GM20431 (cell line): ENCODE data around the gene AZU1.
"Not testable (repeated sequence)": the region's sequence is repeated elsewhere in the genome, so short reads cannot be mapped to it uniquely, and the experiment has no call there.

ENCODE experiments used
- in situ Hi-C: fragments of 300-500 bp; cut with MseI, MboI; formaldehyde crosslinking; loops from one replicate; pipeline ENCODE4 v1.15.0; 2020; ENCODE audit warnings: low sequenced_read_pairs; ENCODE audit not compliant: unreplicated experiment

Gene AZU1

DNA sequence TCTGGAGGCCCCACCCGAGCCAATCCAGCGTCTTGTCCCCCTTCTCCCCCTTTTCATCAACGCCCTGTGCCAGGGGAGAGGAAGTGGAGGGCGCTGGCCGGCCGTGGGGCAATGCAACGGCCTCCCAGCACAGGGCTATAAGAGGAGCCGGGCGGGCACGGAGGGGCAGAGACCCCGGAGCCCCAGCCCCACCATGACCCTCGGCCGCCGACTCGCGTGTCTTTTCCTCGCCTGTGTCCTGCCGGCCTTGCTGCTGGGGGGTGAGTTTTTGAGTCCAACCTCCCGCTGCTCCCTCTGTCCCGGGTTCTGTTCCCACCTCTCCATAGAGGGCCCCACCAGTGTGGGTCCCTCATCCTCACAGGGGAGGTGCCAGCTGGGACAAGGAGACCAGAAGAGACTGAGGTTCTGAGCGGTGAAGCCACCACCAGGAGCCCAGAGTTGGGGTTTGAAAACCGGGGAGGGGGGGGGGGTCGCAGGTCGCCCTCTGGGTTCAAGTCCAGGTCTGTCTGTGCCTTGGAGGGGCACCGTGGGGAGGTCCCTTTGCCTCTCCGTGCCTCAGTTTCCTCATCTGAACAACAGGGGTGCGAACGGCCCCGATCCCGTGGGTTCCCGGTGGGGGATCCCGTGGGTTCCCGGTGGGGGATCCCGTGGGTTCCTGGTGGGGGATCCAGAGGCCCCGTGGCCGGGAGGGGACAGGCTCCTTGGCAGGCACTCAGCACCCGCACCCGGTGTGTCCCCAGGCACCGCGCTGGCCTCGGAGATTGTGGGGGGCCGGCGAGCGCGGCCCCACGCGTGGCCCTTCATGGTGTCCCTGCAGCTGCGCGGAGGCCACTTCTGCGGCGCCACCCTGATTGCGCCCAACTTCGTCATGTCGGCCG lies 24.7 kb downstream of the AZU1 start, which contains the start of gene ELANE:
ELANE (plus strand) TSS at position 168 of the 878 bp plus-strand sequence; CDS start at position 194, 26 bp downstream.
- in situ Hi-C loops, result no loop called here

- in situ Hi-C loops, result no loop called here
Observed at GRCh38 chr19:853014-853585, 25.5 kb downstream of the AZU1 start.

DNA sequence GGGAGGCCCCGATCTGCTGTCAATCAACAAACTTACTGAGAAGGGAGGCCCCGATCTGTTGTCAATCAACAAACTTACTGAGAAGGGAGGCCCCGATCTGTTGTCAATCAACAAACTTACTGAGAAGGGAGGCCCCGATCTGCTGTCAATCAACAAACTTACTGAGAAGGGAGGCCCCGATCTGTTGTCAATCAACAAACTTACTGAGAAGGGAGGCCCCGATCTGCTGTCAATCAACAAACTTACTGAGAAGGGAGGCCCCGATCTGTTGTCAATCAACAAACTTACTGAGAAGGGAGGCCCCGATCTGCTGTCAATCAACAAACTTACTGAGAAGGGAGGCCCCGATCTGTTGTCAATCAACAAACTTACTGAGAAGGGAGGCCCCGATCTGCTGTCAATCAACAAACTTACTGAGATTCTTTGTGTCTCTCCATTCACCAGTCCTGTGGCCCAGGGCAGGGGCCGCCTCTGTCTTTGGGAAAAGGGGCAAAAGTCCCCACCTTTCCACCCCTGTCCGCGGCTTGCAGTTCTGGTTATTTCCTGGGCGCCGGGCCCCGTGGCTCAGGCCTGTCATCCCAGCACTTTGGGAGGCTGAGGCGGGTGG lies 26.1 kb downstream of the AZU1 start:
- in situ Hi-C loops, result not testable (repeated sequence)

DNA sequence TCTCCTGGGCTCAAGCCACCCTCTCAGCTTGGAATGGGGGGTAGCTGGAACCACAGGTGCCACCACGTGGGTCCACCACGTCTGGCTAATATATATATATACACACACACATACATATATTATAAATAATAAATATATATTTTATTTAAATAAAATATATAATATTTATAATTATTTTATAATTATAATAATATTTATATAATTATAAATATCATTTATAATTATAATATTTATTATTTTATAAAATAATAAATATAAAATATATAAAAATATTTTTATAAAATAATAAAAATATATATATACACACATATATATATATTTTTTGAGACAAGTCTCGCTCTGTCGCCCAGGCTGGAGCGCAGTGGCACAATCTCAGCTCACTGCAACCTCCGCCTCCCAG lies 26.9 kb downstream of the AZU1 start:
- in situ Hi-C loops, result no loop called here

DNA sequence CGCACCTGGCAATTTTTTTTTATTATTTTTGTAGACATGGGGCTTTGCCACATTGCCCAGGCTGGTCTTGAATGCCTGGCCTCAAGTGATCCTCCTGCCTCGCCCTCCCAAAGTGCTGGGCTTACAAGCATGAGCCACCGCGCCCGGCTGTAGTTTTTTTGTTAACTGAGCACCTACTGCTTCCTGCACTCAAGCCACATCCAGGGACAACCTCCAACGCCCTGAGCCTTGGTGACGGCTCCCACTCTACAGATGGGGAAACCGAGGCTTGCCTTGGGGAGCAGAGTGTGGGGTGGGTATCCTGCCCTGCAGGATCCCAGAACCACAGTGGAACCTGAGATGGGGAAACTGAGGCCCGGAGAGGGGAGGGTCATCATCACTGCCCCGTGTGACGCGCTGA lies 27.5 kb downstream of the AZU1 start:
- in situ Hi-C loops, result no loop called here

GRCh38 chr19:855566-856120 lies 28.0 kb downstream of the AZU1 start:
- in situ Hi-C loops, result no loop called here

- in situ Hi-C loops, result no loop called here
Observed at GRCh38 chr19:858284-858683, 30.6 kb downstream of the AZU1 start.

- in situ Hi-C loops, result no loop called here
Observed at GRCh38 chr19:858868-859843, 31.5 kb downstream of the AZU1 start, which contains the start of gene CFD. Gene CFD (plus strand): TSS chr19:859664. CDS start chr19:859690, 26 bp downstream.

- in situ Hi-C loops, result loop anchor here (10.0 kb wide), 1 partner anchor 64 kb away; the partner anchor contains the start of gene ARID3A
Observed at GRCh38 chr19:861141-861755, 33.6 kb downstream of the AZU1 start.

DNA sequence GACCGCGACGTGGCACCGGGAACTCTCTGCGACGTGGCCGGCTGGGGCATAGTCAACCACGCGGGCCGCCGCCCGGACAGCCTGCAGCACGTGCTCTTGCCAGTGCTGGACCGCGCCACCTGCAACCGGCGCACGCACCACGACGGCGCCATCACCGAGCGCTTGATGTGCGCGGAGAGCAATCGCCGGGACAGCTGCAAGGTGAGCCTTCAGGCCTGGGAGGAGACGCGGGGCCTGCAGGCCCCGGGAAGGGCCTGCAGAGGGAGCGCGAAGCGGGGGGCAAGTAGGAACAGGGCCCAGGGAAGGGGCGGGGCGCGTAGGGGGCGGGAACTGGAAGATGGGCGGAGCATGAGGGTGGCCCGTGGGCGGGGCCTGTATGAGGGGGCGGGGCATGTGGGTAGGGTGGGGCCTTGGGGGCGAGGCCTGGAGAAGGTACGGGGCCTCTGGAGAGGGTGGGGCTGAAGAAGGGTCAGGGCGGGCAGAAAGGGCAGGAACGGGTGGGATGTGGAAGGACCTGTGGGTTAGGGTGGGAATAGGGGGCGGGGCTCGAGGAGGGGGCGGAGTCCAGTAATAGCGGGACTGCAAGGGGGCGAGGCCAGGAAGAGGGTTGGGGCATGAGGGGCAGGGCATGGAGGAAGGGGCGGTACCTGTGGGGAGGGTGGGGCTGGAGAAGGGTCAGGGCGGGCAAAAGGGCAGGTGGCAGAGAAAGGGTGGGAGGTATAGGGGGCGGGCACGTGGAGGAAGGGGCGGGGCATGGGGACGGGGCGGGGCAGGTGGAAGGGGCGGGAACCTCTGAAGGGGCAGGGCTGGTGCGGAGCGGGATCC lies 34.3 kb downstream of the AZU1 start:
- in situ Hi-C loops, result loop anchor here (10.0 kb wide), 1 partner anchor 63 kb away; the partner anchor contains the start of gene ARID3A

DNA sequence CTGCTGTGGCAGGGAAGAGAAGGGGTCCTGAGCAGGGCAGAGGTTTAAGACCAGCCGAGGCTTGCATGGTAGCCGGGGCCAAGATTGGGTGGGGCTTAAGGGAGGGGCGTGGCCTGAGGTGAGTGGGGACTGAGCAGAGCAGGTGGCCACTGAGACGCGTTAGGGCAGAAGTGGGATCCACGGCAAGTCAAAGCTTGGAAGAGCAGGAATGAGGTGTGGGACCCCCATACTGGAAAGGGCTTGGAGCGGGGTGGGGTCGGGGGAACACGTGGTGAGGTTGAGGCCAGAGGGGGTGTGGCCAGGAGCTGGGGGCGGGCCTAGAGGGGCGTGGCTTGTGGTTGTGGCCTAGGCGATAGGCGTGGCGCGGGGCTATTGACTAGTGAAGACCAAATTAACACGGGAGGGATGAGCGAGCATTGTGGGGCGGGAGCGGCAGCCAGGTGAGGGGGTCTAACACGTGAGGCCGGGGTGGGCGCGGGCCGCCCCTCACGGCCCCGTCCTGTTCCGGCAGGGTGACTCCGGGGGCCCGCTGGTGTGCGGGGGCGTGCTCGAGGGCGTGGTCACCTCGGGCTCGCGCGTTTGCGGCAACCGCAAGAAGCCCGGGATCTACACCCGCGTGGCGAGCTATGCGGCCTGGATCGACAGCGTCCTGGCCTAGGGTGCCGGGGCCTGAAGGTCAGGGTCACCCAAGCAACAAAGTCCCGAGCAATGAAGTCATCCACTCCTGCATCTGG lies 35.1 kb downstream of the AZU1 start:
- in situ Hi-C loops, result loop anchor here (10.0 kb wide), 1 partner anchor 62 kb away; the partner anchor contains the start of gene ARID3A

GRCh38 chr19:863315-863620 lies 35.6 kb downstream of the AZU1 start:
- in situ Hi-C loops, result loop anchor here (10.0 kb wide), 1 partner anchor 62 kb away; the partner anchor contains the start of gene ARID3A

DNA sequence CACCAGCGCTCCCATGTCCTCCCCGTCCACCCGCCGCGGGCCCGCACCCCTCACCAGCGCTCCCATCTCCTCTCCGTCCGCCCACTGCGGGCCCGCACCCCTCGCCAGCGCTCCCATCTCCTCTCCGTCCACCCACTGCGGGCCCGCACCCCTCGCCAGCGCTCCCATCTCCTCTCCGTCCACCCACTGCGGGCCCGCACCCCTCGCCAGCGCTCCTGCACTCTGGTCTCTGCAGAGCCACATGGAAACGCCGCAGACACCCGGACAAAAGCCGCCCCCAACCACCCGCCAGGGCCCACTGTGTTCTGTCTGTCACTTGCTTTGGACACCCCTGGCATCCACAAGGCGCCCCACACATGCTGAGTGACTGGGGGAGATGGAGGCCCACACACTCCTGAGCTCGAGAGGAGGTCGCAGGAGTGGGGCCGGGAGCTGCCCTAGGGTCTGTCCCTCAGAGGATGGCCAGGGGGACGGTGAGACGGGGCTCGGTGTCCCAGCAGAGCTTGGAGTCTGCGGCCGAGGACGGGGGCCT lies 39.2 kb downstream of the AZU1 start:
- in situ Hi-C loops, result loop anchor here (10.0 kb wide), 1 partner anchor 58 kb away; the partner anchor contains the start of gene ARID3A

DNA sequence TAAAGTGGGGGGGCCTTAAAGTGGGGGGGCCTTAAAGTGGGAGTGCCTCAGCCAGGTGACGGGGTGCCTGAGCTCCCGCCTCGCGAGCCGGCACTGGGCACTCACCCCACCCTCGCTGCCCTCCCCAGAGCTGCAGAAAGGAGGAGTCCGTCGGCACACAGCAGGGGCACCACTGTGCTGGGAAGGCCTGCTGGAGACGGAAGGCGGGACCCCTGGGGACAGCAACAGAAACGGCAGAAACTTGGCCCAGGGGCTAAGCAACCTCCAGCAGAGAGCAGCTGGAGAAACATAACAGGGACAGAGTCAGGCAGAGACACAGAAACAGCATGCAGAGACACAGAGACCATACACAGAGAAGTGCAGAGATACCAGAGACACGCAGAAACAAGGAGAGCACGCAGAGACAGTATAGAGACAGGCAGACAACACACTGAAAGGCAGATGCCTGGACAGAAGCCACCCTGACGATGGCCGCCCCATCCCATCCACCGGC lies 39.7 kb downstream of the AZU1 start:
- in situ Hi-C loops, result loop anchor here (10.0 kb wide), 1 partner anchor 57 kb away; the partner anchor contains the start of gene ARID3A

DNA sequence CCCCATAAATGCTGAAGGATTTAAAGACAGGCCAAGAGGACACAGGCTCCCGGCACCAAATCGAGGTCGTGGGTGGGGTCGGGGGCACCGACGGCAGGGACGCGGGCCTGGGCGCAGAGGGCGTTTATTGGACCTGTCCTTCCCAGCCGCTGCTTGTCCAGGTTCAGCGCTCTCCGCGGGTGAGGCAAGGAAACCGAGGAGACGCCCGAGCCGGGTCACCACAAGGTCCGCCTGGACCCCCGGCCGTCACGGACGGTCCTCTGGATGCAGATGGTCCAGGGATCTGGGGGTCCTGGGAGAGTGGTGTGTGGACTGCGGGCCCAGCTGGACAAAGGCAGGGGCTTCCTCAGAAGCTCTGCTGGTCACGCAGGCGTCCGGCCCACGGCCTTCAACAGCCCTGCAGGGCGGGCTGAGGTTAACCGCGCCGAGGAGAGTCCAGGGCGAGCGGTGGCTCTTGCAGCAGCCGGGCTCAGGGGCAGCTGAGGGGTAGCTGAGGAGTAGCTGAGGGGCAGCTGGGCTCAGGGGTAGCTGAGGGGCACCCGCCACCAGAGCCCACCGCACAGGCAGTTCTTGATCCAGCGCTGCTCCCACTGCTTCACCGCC lies 40.3 kb downstream of the AZU1 start:
- in situ Hi-C loops, result loop anchor here (10.0 kb wide), 1 partner anchor 57 kb away; the partner anchor contains the start of gene ARID3A

GRCh38 chr19:868458-869244 lies 41.0 kb downstream of the AZU1 start:
- in situ Hi-C loops, result loop anchor here (10.0 kb wide), 1 partner anchor 56 kb away; the partner anchor contains the start of gene ARID3A
